Left forelimb (tissue), 1 donor: ENCODE results near the gene NXPH4.
A peak's percentile ranks its signal among the peaks of the same experiment; 100 is the strongest.

Source experiments
- DNase-seq: peaks from one replicate; pipeline ENCODE4 v3.0.0-alpha.2; 2018; ENCODE audit warnings: low spot score

NXPH4 gene

GRCh38 chr12:57219205-57219992 lies 2.8 kb downstream of the NXPH4 start:
- no peak for DNase-seq

- no peak for DNase-seq
These were observed 3.6 kb downstream of the NXPH4 start for GRCh38 chr12:57219993-57220754.

GRCh38 chr12:57220770-57221168 lies 4.2 kb downstream of the NXPH4 start:
- no peak for DNase-seq

GRCh38 chr12:57221169-57221917 lies 4.7 kb downstream of the NXPH4 start:
- no peak for DNase-seq

- no peak for DNase-seq
These were observed 5.9 kb downstream of the NXPH4 start for GRCh38 chr12:57222286-57223190.

- no peak for DNase-seq
These were observed 6.9 kb downstream of the NXPH4 start for GRCh38 chr12:57223191-57224165.

GRCh38 chr12:57224278-57224972 lies 7.8 kb downstream of the NXPH4 start:
- no peak for DNase-seq

GRCh38 chr12:57224973-57225679 lies 8.5 kb downstream of the NXPH4 start:
- no peak for DNase-seq

GRCh38 chr12:57225680-57226210 lies 9.2 kb downstream of the NXPH4 start:
- DNase-seq, result no peak

GRCh38 chr12:57226588-57227314 lies 10.2 kb downstream of the NXPH4 start:
- DNase-seq, result no peak

- no peak for DNase-seq
These were observed 10.9 kb downstream of the NXPH4 start for GRCh38 chr12:57227315-57228115.

- no peak for DNase-seq
These were observed 12.5 kb downstream of the NXPH4 start for GRCh38 chr12:57229046-57229633.

GRCh38 chr12:57229634-57230380 lies 13.2 kb downstream of the NXPH4 start, which contains the start of gene SHMT2:
SHMT2 (plus strand) TSS chr12:57229711; CDS start chr12:57229779, 68 bp downstream.
- DNase-seq, result peak; percentile 91

GRCh38 chr12:57230381-57231155 lies 14.0 kb downstream of the NXPH4 start:
- no peak for DNase-seq
